ENCODE measurements around the gene SLC10A7.

SLC10A7 gene

GRCh38 chr4:146263793-146264192 lies 257.9 kb downstream of the SLC10A7 start:
- TF ChIP-seq CTCF (IDR thresholded peaks at IDR 0.05; ENCODE audit: insufficient read depth, low read length, missing control alignments), result no peak
- no peak overlapping the region for H3K4me3 ChIP-seq (ENCODE audit: low read depth, low read length)
- ChIA-PET POLR2A (no interaction called here), CTCF (no interaction called here)
- DNase-seq (ENCODE audit: low read depth, low spot score), result no peak

GRCh38 chr4:146261041-146261440 lies 260.7 kb downstream of the SLC10A7 start:
- TF ChIP-seq CTCF (IDR thresholded peaks at IDR 0.05; ENCODE audit: insufficient read depth, low read length, missing control alignments), result no peak
- POLR2A ChIA-PET, result no interaction called here

GRCh38 chr4:146260521-146260920 lies 261.2 kb downstream of the SLC10A7 start:
- DNase-seq (ENCODE audit: low read depth, low spot score), result no peak
- H3K4me3 ChIP-seq (ENCODE audit: low read depth, low read length), result no peak overlapping the region
- no peak for TF ChIP-seq CTCF (IDR thresholded peaks at IDR 0.05; ENCODE audit: insufficient read depth, low read length, missing control alignments)
- CTCF ChIA-PET, result interaction anchor here (1.9 kb wide), 1 partner anchor 16 kb away, joined by 4 read pairs; no protein-coding TSS in a partner anchor
- POLR2A ChIA-PET, result no interaction called here

More at GRCh38 chr4:146261041-146261440, 260.7 kb downstream of the SLC10A7 start:
- DNase-seq (ENCODE audit: low read depth, low spot score), result no peak
- CTCF ChIA-PET, result interaction anchor here (1.1 to 1.9 kb wide), 2 partner anchors 9 to 17 kb away, joined by 3 to 4 read pairs; no protein-coding TSS in a partner anchor
- H3K4me3 ChIP-seq (ENCODE audit: low read depth, low read length), result no peak overlapping the region

- DNase-seq (ENCODE audit: low read depth, low spot score), result no peak
Observed at GRCh38 chr4:146257511-146257910, 264.2 kb downstream of the SLC10A7 start.

GRCh38 chr4:146256328-146256727 lies 265.4 kb downstream of the SLC10A7 start:
- CTCF ChIA-PET, result no interaction called here
- no peak for DNase-seq (ENCODE audit: low read depth, low spot score)
- POLR2A ChIA-PET, result no interaction called here
- no peak overlapping the region for H3K4me3 ChIP-seq (ENCODE audit: low read depth, low read length)
- no peak for TF ChIP-seq CTCF (IDR thresholded peaks at IDR 0.05; ENCODE audit: insufficient read depth, low read length, missing control alignments)

More at GRCh38 chr4:146257511-146257910, 264.2 kb downstream of the SLC10A7 start:
- POLR2A ChIA-PET, result no interaction called here
- H3K4me3 ChIP-seq (ENCODE audit: low read depth, low read length), result no peak overlapping the region
- CTCF ChIA-PET, result no interaction called here
- TF ChIP-seq CTCF (IDR thresholded peaks at IDR 0.05; ENCODE audit: insufficient read depth, low read length, missing control alignments), result no peak

GRCh38 chr4:146255874-146256273 lies 265.9 kb downstream of the SLC10A7 start:
- TF ChIP-seq CTCF (IDR thresholded peaks at IDR 0.05; ENCODE audit: insufficient read depth, low read length, missing control alignments), result no peak
- CTCF ChIA-PET, result no interaction called here
- no peak overlapping the region for H3K4me3 ChIP-seq (ENCODE audit: low read depth, low read length)
- POLR2A ChIA-PET, result no interaction called here
- DNase-seq (ENCODE audit: low read depth, low spot score), result peak; percentile 61
